Astrocyte of the cerebellum (primary cell): Measurements from ENCODE around the gene APIP.

Experiments
- DNase-seq: peaks from one replicate; pipeline ENCODE4 v3.0.0-alpha.2; 2011; ENCODE audit warnings: low read depth
- H3K4me3 ChIP-seq: 2 replicates; pipeline ENCODE4 v1.5.1; 2011; ENCODE audit warnings: mild to moderate bottlenecking, low read depth, low read length, moderate library complexity
- CTCF ChIP-seq: IDR thresholded peaks from 2 replicates; pipeline ENCODE4 v1.5.1; 2012; ENCODE audit warnings: low read length, low read depth, moderate library complexity, mild to moderate bottlenecking; ENCODE audit errors: missing control alignments
- in situ Hi-C: cut with HindIII; loops from 2 replicates; pipeline ENCODE4 v1.10.0; 2017; ENCODE audit warnings: low sequenced_read_pairs

Gene APIP

GRCh38 chr11:34855754-34856095 is 60.5 kb downstream of the APIP start:
- no peak for TF ChIP-seq CTCF
- H3K4me3 ChIP-seq = no peak overlapping the region
- in situ Hi-C loops = no loop called here
- DNase-seq = no peak

DNA sequence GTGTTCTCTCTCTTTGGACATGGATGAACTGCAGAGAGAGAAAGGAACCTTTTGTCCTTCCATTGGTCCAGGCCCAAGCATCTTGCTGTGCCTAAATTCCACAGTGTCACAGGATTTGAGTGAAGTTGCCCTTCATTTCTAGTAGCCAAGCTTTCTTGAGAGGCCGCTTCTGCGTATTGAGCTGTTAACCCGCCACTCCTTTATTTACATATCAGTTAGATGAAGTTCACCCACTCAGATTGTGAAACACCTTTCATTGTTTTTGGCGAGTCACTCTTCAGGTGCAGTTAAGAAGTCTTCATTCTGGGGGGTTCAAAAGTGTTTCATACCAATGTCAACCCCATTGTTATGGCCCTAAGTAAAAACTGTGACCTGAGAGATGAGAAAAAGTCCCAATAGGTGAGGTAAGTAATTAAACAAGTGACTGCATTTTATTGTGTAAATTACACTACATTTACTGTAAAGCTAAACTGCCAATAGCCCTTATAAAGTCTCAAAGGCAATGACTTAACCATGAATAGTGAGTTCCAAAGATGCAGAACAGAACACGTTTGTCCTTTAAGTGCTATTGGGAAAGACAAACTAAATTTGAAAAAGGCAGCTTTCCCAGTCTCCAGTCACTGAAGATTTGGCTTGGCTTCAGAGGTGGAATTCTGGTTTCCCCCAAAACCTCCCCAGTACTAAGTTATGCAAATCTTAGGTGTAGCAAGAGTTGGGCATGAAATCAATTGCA is 61.0 kb downstream of the APIP start:
- no peak for DNase-seq
- TF ChIP-seq CTCF = no peak
- H3K4me3 ChIP-seq = no peak overlapping the region
- in situ Hi-C loops = no loop called here

GRCh38 chr11:34851916-34852315 is 64.3 kb downstream of the APIP start:
- no peak overlapping the region for H3K4me3 ChIP-seq
- DNase-seq = no peak
- in situ Hi-C loops = no loop called here
- no peak for TF ChIP-seq CTCF

GRCh38 chr11:34850334-34850733 is 65.8 kb downstream of the APIP start:
- no peak for TF ChIP-seq CTCF
- no peak for DNase-seq
- in situ Hi-C loops = no loop called here
- no peak overlapping the region for H3K4me3 ChIP-seq

DNA sequence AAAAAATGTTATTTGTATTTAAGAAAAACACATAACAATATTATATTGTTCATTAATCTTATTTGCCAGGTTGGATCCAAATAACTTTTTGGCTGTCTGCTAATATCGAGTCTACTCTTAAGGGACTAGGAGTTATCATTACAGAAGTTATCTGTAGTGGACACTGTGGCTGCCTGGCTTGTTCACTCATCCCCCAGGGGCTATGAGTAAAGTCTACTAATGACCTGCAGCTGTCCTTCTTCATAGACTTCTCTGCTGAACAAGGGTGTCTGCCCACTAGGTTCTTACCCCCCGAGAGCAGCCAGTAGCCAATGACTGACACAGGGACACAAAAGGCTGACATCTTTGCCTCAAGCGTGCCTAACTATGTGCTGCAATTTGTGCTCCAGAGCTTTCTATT is 69.7 kb downstream of the APIP start:
- DNase-seq = no peak
- in situ Hi-C loops = no loop called here
- H3K4me3 ChIP-seq = no peak overlapping the region
- TF ChIP-seq CTCF = no peak

GRCh38 chr11:34844463-34845112 is 71.6 kb downstream of the APIP start:
- no peak overlapping the region for H3K4me3 ChIP-seq
- no peak for DNase-seq
- in situ Hi-C loops = loop anchor here (5.0 kb wide), 1 partner anchor 52 kb away; no protein-coding TSS in a partner anchor
- no peak for TF ChIP-seq CTCF
